PC-9 (cell line): ENCODE measurements around the gene MYRIP. TPM values are rescaled to one million over a fixed set of nuclear protein-coding genes. Genes with fewer than 3 reads are reported as not detected.

ENCODE experiments used
- BruUV-seq: library from RNA; stranded (reverse); fragments of 400-500 nt; replicated peaks from 2 replicates; lab custom pipeline; 2021; lab: Mats Ljungman, UMichigan
- CTCF ChIA-PET: fragments of 300-600 bp; sonication (Branson Sonifier 250); formaldehyde crosslinking; loops from one replicate; lab custom pipeline; 2022; ENCODE audit warnings: antibody characterized with exemption; lab: Charles Lee
- POLR2A ChIA-PET: fragments of 300-600 bp; sonication (Branson Sonifier 250); formaldehyde crosslinking; loops from one replicate; lab custom pipeline; 2022; ENCODE audit warnings: antibody characterized with exemption; ENCODE audit not compliant: unreplicated experiment; lab: Charles Lee
- DNase-seq, 2 experiments: peaks; one replicate each; pipeline versions ENCODE4 v3.0.0 to v3.0.0-alpha.2; 2015 to 2022; ENCODE audit warnings: mixed read lengths in 1 of 2
- H2AFZ ChIP-seq: fragments of 200-600 bp; sonication (generic); 2 replicates; pipeline ENCODE4 v1.8.1; 2017; ENCODE audit warnings: antibody characterized with exemption
- H3F3A ChIP-seq: fragments of 200-600 bp; sonication (generic); 2 replicates; pipeline ENCODE4 v1.8.1; 2017; ENCODE audit warnings: antibody characterized with exemption, mild to moderate bottlenecking, low read depth; ENCODE audit not compliant: insufficient read depth
- H3K27ac ChIP-seq: fragments of 200-600 bp; sonication (generic); 2 replicates; pipeline ENCODE4 v1.6.1; 2016; ENCODE audit warnings: mixed run types
- H3K27me3 ChIP-seq: fragments of 200-600 bp; sonication (generic); 2 replicates; pipeline ENCODE4 v1.6.1; 2016; ENCODE audit warnings: low read depth, mixed run types; ENCODE audit not compliant: insufficient read depth
- H3K36me3 ChIP-seq: fragments of 200-600 bp; sonication (generic); 2 replicates; pipeline ENCODE4 v1.6.1; 2016; ENCODE audit warnings: low read depth, mixed run types
- H3K4me1 ChIP-seq: fragments of 200-600 bp; sonication (generic); replicated peaks from 2 replicates; pipeline ENCODE4 v1.6.1; 2016; ENCODE audit warnings: mixed run types; ENCODE audit not compliant: insufficient read depth
- H3K4me2 ChIP-seq: fragments of 200-600 bp; sonication (generic); 2 replicates; pipeline ENCODE4 v1.6.1; 2017; ENCODE audit warnings: mixed run types
- H3K4me3 ChIP-seq: fragments of 200-600 bp; sonication (generic); 2 replicates; pipeline ENCODE4 v1.6.1; 2016; ENCODE audit warnings: mixed run types
- H3K79me2 ChIP-seq: fragments of 200-600 bp; sonication (generic); 2 replicates; pipeline ENCODE4 v1.6.1; 2017; ENCODE audit warnings: low read depth, mixed run types
- H3K9me2 ChIP-seq: fragments of 200-600 bp; sonication (generic); 2 replicates; pipeline ENCODE4 v1.8.1; 2017; ENCODE audit warnings: mild to moderate bottlenecking; ENCODE audit not compliant: insufficient read depth
- H3K9me3 ChIP-seq: fragments of 200-600 bp; sonication (generic); 2 replicates; pipeline ENCODE4 v1.8.1; 2016; ENCODE audit warnings: low read depth; ENCODE audit not compliant: insufficient read depth
- H4K20me1 ChIP-seq: fragments of 200-600 bp; sonication (generic); 2 replicates; pipeline ENCODE4 v1.8.1; 2017; ENCODE audit not compliant: insufficient read depth
- EZH2 ChIP-seq: fragments of 200-600 bp; sonication (generic); IDR thresholded peaks from 2 replicates; pipeline ENCODE4 v1.8.0; 2017; ENCODE audit warnings: antibody characterized with exemption, low read depth
- intact Hi-C: fragments of 100-400 bp; cut with micrococcal nuclease; formaldehyde crosslinking; loops from one replicate; pipeline ENCODE4 v1.10.0; 2022; ENCODE audit not compliant: unreplicated experiment
- total RNA-seq: library from RNA; stranded (reverse); gene quantifications from 2 replicates; pipeline ENCODE4 v1.2.3, GENCODE V29; 2021
- TF ChIP-seq, protein P1 (sequence below): fragments of 200-600 bp; sonication (generic); conservative IDR thresholded peaks from 2 replicates; pipeline ENCODE4 v1.6.1; 2017; ENCODE audit warnings: mixed run types, antibody characterized with exemption, mild to moderate bottlenecking, moderate library complexity

MYRIP gene
- total RNA-seq, 1 experiment from 2014 or later, result not detected

DNA sequence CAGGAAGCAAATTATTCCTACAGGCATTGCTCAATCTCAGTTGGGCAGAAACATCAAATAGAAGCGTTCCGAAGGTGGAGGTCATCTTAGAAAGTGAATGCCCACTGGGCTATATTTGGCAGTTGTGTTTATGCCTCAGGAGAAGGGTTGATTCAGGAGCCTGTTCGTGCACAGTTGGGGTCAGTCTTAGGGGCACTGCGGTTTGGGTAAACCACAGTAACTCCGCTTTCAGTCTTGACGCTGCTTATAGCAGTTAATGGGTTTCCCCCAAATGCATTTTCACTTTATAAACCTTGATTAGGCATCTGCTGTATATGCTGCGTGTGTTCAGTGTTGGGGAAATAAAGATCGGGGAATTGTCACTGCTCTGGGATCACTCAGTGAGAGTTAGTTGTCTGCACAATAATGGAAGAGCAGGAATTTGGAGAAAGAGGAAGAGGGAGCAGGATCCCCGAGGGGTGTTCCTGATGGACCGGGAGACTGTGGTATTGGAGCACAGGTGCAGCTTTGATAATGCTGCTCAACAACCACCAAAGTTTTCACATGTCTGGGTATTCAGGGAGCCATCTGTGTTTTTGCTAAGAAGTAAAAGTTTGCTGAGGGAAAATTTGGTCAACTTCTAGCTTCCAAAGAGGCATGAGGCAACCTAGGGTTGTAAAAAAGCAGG lies 375.8 kb downstream of the MYRIP start:
- Histone ChIP-seq H3K4me2 (no peak overlapping the region), H3K4me3 (no peak overlapping the region), H3K27me3 (no peaks in the 10 kb centered on the region), H3K9me3 (no peaks in the 10 kb centered on the region), H2AFZ (no peak overlapping the region), H3F3A (no peaks in the 10 kb centered on the region), H3K4me1 (no peaks in the 10 kb centered on the region), H3K9me2 (no peaks in the 10 kb centered on the region), H3K79me2 (no peaks in the 10 kb centered on the region), H4K20me1 (no peaks in the 10 kb centered on the region), H3K27ac (no peak overlapping the region), H3K36me3 (no peaks in the 10 kb centered on the region)
- no TSS peak for BruUV-seq
- ChIA-PET CTCF (no interaction called here), POLR2A (no interaction called here)
- intact Hi-C loops, result no loop called here
- TF ChIP-seq, protein P1, sequence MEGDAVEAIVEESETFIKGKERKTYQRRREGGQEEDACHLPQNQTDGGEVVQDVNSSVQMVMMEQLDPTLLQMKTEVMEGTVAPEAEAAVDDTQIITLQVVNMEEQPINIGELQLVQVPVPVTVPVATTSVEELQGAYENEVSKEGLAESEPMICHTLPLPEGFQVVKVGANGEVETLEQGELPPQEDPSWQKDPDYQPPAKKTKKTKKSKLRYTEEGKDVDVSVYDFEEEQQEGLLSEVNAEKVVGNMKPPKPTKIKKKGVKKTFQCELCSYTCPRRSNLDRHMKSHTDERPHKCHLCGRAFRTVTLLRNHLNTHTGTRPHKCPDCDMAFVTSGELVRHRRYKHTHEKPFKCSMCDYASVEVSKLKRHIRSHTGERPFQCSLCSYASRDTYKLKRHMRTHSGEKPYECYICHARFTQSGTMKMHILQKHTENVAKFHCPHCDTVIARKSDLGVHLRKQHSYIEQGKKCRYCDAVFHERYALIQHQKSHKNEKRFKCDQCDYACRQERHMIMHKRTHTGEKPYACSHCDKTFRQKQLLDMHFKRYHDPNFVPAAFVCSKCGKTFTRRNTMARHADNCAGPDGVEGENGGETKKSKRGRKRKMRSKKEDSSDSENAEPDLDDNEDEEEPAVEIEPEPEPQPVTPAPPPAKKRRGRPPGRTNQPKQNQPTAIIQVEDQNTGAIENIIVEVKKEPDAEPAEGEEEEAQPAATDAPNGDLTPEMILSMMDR, result no peak
- no peak for TF ChIP-seq EZH2
- DNase-seq, result no peak

DNA sequence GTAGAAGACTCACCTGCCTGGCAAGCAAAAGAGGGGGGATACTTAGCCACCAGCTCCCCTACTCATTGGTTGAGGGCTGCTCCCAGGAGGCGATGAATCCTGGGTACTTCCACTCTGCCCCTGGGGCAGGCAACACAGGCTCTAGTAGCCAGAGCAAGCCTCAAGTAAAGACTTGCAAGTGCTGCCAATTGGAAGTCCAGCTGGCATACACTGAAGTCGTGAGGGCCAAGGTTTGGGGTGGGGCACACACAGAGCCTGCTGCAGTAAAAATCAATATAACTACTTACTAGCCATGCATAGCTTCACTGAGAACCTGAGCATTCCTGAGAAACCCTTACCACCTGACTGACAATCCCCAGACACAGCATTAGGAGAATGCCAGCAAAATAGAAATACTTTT lies 377.1 kb downstream of the MYRIP start:
- DNase-seq, result no peak
- Histone ChIP-seq H3K9me2 (no peaks in the 10 kb centered on the region), H4K20me1 (no peaks in the 10 kb centered on the region), H3K27me3 (no peaks in the 10 kb centered on the region), H3K4me1 (no peaks in the 10 kb centered on the region), H3K27ac (no peak overlapping the region), H3K9me3 (no peaks in the 10 kb centered on the region), H3K36me3 (no peaks in the 10 kb centered on the region), H3K4me2 (no peak overlapping the region), H3F3A (no peaks in the 10 kb centered on the region), H3K79me2 (no peaks in the 10 kb centered on the region), H2AFZ (no peak overlapping the region), H3K4me3 (no peak overlapping the region)
- ChIA-PET CTCF (no interaction called here), POLR2A (no interaction called here)
- intact Hi-C loops, result no loop called here
- no TSS peak for BruUV-seq
- TF ChIP-seq, protein P1, result no peak
- no peak for TF ChIP-seq EZH2

DNA sequence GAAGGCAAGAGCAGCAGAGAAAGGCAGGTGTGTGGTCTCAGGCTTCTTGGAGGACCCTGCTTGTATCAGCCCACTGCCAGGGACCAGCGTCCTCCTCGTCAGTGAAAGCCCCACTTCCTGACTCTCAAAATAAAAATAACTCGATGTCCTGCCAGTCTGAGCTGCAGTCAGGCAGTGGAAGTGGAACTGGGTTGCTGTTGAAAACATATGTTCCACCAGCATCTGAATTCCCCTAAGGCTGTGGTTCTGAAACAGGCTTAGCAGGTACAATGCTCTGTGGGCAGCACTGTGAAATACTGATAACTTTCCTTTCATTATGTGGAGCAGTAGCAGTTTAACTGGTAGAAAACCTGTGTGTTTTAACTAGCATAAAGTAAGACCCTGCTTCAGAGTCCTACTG lies 378.5 kb downstream of the MYRIP start:
- ChIA-PET CTCF (no interaction called here), POLR2A (no interaction called here)
- Histone ChIP-seq H3K36me3 (no peaks in the 10 kb centered on the region), H3K4me3 (no peak overlapping the region), H3K79me2 (no peaks in the 10 kb centered on the region), H2AFZ (no peak overlapping the region), H4K20me1 (no peaks in the 10 kb centered on the region), H3K9me3 (no peaks in the 10 kb centered on the region), H3K4me1 (no peaks in the 10 kb centered on the region), H3K27ac (no peak overlapping the region), H3F3A (no peaks in the 10 kb centered on the region), H3K4me2 (no peak overlapping the region), H3K9me2 (no peaks in the 10 kb centered on the region), H3K27me3 (no peaks in the 10 kb centered on the region)
- BruUV-seq, result no TSS peak
- intact Hi-C loops, result no loop called here
- no peak for DNase-seq
- TF ChIP-seq, protein P1, result no peak
- TF ChIP-seq EZH2, result no peak
